Mesodermal cell (in vitro differentiated cells): ENCODE results near the gene SEC16B.

Source experiments
- H3K27ac ChIP-seq: 2 replicates; pipeline ENCODE4 v1.7.0; 2013; ENCODE audit warnings: mild to moderate bottlenecking, low read depth, low read length, moderate library complexity; ENCODE audit not compliant: severe bottlenecking
- H3K36me3 ChIP-seq: 2 replicates; pipeline ENCODE4 v1.7.1; 2013; ENCODE audit warnings: mild to moderate bottlenecking, low read length, moderate library complexity; ENCODE audit not compliant: control insufficient read depth, insufficient read depth
- H3K4me1 ChIP-seq: one replicate; pipeline ENCODE4 v1.7.1; 2013; ENCODE audit warnings: mild to moderate bottlenecking, low read length; ENCODE audit not compliant: insufficient read depth, control insufficient read depth, poor library complexity, severe bottlenecking
- H3K4me3 ChIP-seq: 2 replicates; pipeline ENCODE4 v1.7.0; 2013; ENCODE audit warnings: low read length, control low read depth, mild to moderate bottlenecking; ENCODE audit not compliant: insufficient read depth, poor library complexity, severe bottlenecking; ENCODE audit errors: extremely low read depth
- H3K9me3 ChIP-seq: 2 replicates; pipeline ENCODE4 v1.7.1; 2013; ENCODE audit warnings: mild to moderate bottlenecking, low read length, moderate library complexity; ENCODE audit not compliant: control insufficient read depth
- WGBS, 2 experiments: methylation state at CpG; one replicate each; pipeline ENCODE4 v1.1.5; 2013; ENCODE audit warnings: missing lambda C conversion rate in 2 of 2; ENCODE audit not compliant: insufficient coverage in 2 of 2; 5-methylcytosine and 5-hydroxymethylcytosine counted together

SEC16B gene

DNA sequence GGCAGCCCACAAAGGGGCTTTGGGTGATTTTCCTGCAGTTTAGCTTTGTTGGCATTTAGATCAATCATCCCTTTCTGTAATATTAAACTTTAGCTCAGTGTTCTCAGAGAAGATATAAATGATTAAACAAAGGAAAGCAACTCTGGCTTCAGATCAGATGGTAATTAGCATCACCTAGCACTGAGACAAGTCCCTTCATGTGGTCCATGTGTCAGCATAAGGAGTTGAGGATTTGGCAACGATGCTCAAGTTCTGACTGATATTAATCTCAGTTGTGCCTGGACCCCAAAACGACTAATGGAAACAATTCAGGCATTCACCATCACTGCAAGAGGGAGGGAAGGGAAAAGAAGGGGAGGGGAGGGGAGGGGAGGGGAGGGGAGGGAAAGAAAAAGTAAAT, 60.4 kb downstream of the SEC16B start:
- Histone ChIP-seq H3K4me3 (no peak overlapping the region), H3K4me1 (no peaks in the 10 kb centered on the region), H3K36me3 (no peaks in the 10 kb centered on the region), H3K9me3 (no peaks in the 10 kb centered on the region), H3K27ac (no peak overlapping the region)
- WGBS, 2 experiments, result no CpG with 5 or more reads among the region's 2 CpGs

DNA sequence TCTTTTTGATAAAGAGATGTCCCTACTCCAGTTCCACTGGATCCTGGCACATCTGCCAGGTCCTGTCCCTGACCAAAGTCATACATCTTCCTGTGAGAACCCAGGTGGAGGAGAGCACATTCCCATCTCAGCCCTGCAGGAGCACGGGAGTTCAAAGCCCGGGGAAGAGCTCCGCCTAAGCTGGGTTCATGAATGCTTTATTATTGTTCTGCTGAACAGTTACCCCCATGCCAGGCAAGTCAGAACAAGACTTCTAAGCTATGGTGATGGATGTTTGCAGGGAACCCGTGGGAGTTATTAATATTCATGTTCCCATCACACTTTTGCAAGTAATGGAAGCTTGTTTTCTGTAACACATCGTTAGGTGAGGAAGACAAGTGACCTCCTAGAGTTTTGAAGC, 62.9 kb downstream of the SEC16B start:
- WGBS, 2 experiments, result 95 to 100% methylated on average over 1 to 3 of the region's 5 CpGs
- Histone ChIP-seq H3K9me3 (no peaks in the 10 kb centered on the region), H3K27ac (no peak overlapping the region), H3K4me3 (no peak overlapping the region), H3K36me3 (no peaks in the 10 kb centered on the region), H3K4me1 (no peaks in the 10 kb centered on the region)

GRCh38 chr1:177905686-177906085, 64.2 kb downstream of the SEC16B start:
- Histone ChIP-seq H3K4me1 (no peaks in the 10 kb centered on the region), H3K4me3 (no peak overlapping the region), H3K9me3 (no peaks in the 10 kb centered on the region), H3K36me3 (no peaks in the 10 kb centered on the region), H3K27ac (no peak overlapping the region)
- WGBS, 2 experiments, result no CpG with 5 or more reads among the region's 1 CpG

GRCh38 chr1:177902266-177902665, 67.6 kb downstream of the SEC16B start:
- no peaks in the 10 kb centered on the region for H3K9me3 ChIP-seq
- H3K4me1 ChIP-seq, result no peaks in the 10 kb centered on the region
- H3K27ac ChIP-seq, result no peak overlapping the region
- WGBS, 2 experiments, result 78 to 83% methylated on average over 4 to 5 of the region's 5 CpGs
- no peak overlapping the region for H3K4me3 ChIP-seq
- no peaks in the 10 kb centered on the region for H3K36me3 ChIP-seq

- no peak overlapping the region for H3K4me3 ChIP-seq
- H3K4me1 ChIP-seq, result no peaks in the 10 kb centered on the region
- H3K9me3 ChIP-seq, result no peaks in the 10 kb centered on the region
- no peaks in the 10 kb centered on the region for H3K36me3 ChIP-seq
- 86 to 87% methylated on average over 6 to 7 of the region's 11 CpGs for WGBS, 2 experiments
- no peak overlapping the region for H3K27ac ChIP-seq
Observed at GRCh38 chr1:177897998-177898654, 71.7 kb downstream of the SEC16B start.

DNA sequence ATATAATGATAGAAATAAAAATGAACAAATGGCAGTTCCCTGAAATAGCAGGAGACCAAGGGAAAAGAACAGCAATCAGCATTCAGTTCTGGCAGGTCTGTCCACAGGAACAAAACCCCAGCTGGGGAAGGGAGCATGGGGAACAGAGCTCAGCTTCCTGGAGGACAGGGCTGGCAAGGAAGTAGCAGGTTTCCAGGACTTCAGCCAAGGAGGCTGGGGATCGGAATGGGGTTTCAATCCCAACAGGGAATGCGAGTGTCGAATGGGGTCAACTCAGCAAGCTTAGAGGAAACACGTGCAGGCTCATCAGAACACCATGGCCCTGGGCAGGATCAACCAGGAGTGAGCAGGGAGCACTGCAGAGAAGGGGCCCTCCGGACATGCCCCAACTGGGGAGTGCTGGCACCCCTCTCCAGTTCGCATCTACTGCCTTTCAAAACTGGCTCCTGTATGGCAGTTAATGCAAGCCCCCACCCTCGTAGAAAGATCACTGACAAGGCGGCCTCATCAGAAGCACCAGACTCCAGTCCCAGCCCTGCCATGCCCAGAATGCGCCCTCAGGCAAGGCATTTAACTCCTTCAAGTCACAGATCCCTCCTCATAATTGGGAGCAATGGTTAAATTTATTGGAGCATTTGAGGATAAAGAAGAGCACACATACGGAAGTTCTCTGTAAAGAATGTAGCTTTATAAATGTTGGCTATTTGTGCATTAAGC, 72.4 kb downstream of the SEC16B start:
- WGBS, 2 experiments, result 81 to 86% methylated on average over 6 to 10 of the region's 10 CpGs
- Histone ChIP-seq H3K9me3 (no peaks in the 10 kb centered on the region), H3K4me1 (no peaks in the 10 kb centered on the region), H3K36me3 (no peaks in the 10 kb centered on the region), H3K27ac (no peak overlapping the region), H3K4me3 (no peak overlapping the region)
